B cell (primary cell): ENCODE results near the gene BMP6. TPM values are rescaled to one million over a fixed set of nuclear protein-coding genes. Genes with fewer than 3 reads are reported as not detected.
A peak's percentile ranks its signal among the peaks of the same experiment; 100 is the strongest.

Source experiments
- ATAC-seq: fragments of 200-7000 bp; cut with Tn5 transposase; one replicate; pipeline ENCODE4 v1.10.0; 2021; ENCODE audit warnings: low read depth, mild to moderate bottlenecking, moderate number of reproducible peaks, moderate library complexity
- CTCF ChIA-PET: fragments of 350-600 bp; sonication (Branson Sonifier 250); formaldehyde crosslinking; loops from one replicate; lab custom pipeline; 2021; ENCODE audit warnings: antibody characterized with exemption, inconsistent platforms; lab: Charles Lee
- POLR2A ChIA-PET: fragments of 350-600 bp; sonication (Branson Sonifier 250); formaldehyde crosslinking; loops from one replicate; lab custom pipeline; 2021; ENCODE audit warnings: antibody characterized with exemption; lab: Charles Lee
- DNase-seq: peaks from one replicate; pipeline ENCODE4 v3.0.0; 2013
- H2AFZ ChIP-seq: 2 replicates; pipeline ENCODE4 v1.6.1; 2012; ENCODE audit warnings: mild to moderate bottlenecking, low read depth, low read length; ENCODE audit not compliant: insufficient read depth, poor library complexity, severe bottlenecking
- H3K27ac ChIP-seq, 2 donors: 1 replicate in 1 of 2; 2 replicates in 1 of 2; pipeline ENCODE4 v1.5.1; 2012 to 2013; ENCODE audit warnings: low read length in 2 of 2, mild to moderate bottlenecking in 2 of 2, moderate library complexity in 1 of 2
- H3K27me3 ChIP-seq, 4 experiments: fragments of 200-600 bp in 1 of 4; sonication (generic) in 1 of 4; replicated peaks in 1 of 4; 1 replicate in 2 of 4; 2 replicates in 2 of 4; pipeline versions ENCODE4 v1.6.1 to v1.7.0; 2013 to 2016; ENCODE audit warnings: low read length in 3 of 4, mild to moderate bottlenecking in 2 of 4, mixed read lengths in 1 of 4, moderate library complexity in 1 of 4; ENCODE audit not compliant: insufficient read depth in 4 of 4, control insufficient read depth in 3 of 4; ENCODE audit errors: control extremely low read depth in 1 of 4
- H3K36me3 ChIP-seq, 2 experiments: replicated peaks in 1 of 2; 1 replicate in 1 of 2; 2 replicates in 1 of 2; pipeline versions ENCODE4 v1.6.1 to v1.7.1; 2013; ENCODE audit warnings: low read length in 1 of 2; ENCODE audit not compliant: insufficient read depth in 2 of 2, control insufficient read depth in 1 of 2; ENCODE audit errors: control extremely low read depth in 1 of 2, extremely low read depth in 1 of 2
- H3K4me1 ChIP-seq, 2 donors: fragments of 200-600 bp in 1 of 2; sonication (generic) in 1 of 2; 1 replicate in 1 of 2; 2 replicates in 1 of 2; pipeline versions ENCODE4 v1.5.1 to v1.6.1; 2013 to 2017; ENCODE audit warnings: low read length in 2 of 2; ENCODE audit not compliant: control insufficient read depth in 2 of 2, insufficient read depth in 2 of 2
- H3K4me2 ChIP-seq: replicated peaks from 2 replicates; pipeline ENCODE3; 2012; ENCODE audit warnings: mild to moderate bottlenecking, low read depth, low read length; ENCODE audit not compliant: poor library complexity, severe bottlenecking
- H3K4me3 ChIP-seq, 5 experiments: fragments of 200-600 bp in 1 of 5; sonication (generic) in 1 of 5; 1 replicate in 3 of 5; 2 replicates in 2 of 5; pipeline versions ENCODE4 v1.5.1 to v1.7.0; 2011 to 2016; ENCODE audit warnings: low read length in 4 of 5, mild to moderate bottlenecking in 4 of 5, low read depth in 2 of 5, control low read depth in 1 of 5, moderate library complexity in 1 of 5; ENCODE audit not compliant: insufficient read depth in 1 of 5; ENCODE audit errors: control extremely low read depth in 1 of 5, extremely low read depth in 1 of 5
- H3K79me2 ChIP-seq: fragments of 200-600 bp; sonication (generic); one replicate; pipeline ENCODE4 v1.6.0; 2016; ENCODE audit warnings: low read length; ENCODE audit not compliant: control insufficient read depth, insufficient read depth
- H3K9ac ChIP-seq: fragments of 200-600 bp; sonication (generic); 2 replicates; pipeline ENCODE4 v1.6.1; 2017; ENCODE audit warnings: mild to moderate bottlenecking, low read length, moderate library complexity
- H3K9me3 ChIP-seq, 3 donors: one replicate each; pipeline versions ENCODE4 v1.6.1 to v1.7.1; 2013; ENCODE audit warnings: low read length in 2 of 3; ENCODE audit not compliant: control insufficient read depth in 2 of 3, insufficient read depth in 1 of 3; ENCODE audit errors: control extremely low read depth in 1 of 3
- H4K20me1 ChIP-seq: 2 replicates; pipeline ENCODE4 v1.6.0; 2012; ENCODE audit warnings: mild to moderate bottlenecking, low read length; ENCODE audit not compliant: insufficient read depth, control insufficient read depth, poor library complexity, severe bottlenecking
- H3K27ac Mint-ChIP-seq: one replicate; pipeline ENCODE4 v1.8.0; 2021; ENCODE audit warnings: mixed read lengths
- H3K27me3 Mint-ChIP-seq: one replicate; pipeline ENCODE4 v1.8.0; 2021; ENCODE audit warnings: mixed read lengths
- H3K4me1 Mint-ChIP-seq: one replicate; pipeline ENCODE4 v1.8.0; 2021; ENCODE audit warnings: mixed read lengths
- H3K4me3 Mint-ChIP-seq: one replicate; pipeline ENCODE4 v1.8.0; 2021; ENCODE audit warnings: mixed read lengths
- H3K9me3 Mint-ChIP-seq: one replicate; pipeline ENCODE4 v1.8.0; 2022; ENCODE audit warnings: mixed read lengths; ENCODE audit not compliant: insufficient read depth
- CTCF ChIP-seq: fragments of 200-600 bp; IDR thresholded peaks from one replicate; pipeline ENCODE4 v1.8.0; 2022; ENCODE audit warnings: antibody characterized with exemption, mild to moderate bottlenecking
- EZH2 ChIP-seq: IDR thresholded peaks from 2 replicates; pipeline ENCODE4 v1.6.1; 2012; ENCODE audit warnings: borderline replicate concordance, low read depth, mild to moderate bottlenecking, moderate library complexity, low read length; ENCODE audit not compliant: insufficient read depth, poor library complexity, severe bottlenecking
- WGBS: methylation state at CpG from one replicate; pipeline ENCODE4 v1.1.5; 2013; ENCODE audit warnings: missing lambda C conversion rate; ENCODE audit not compliant: insufficient coverage; 5-methylcytosine and 5-hydroxymethylcytosine counted together
- intact Hi-C: fragments of 100-400 bp; cut with micrococcal nuclease; formaldehyde crosslinking; loops from one replicate; pipeline ENCODE4 v1.10.0; 2022
- polyA plus RNA-seq: library from polyadenylated mRNA; depleted of rRNA; stranded (reverse); fragments of >200 nt; gene quantifications from 2 replicates; pipeline ENCODE4 v1.2.3, GENCODE V29; 2012
- total RNA-seq, 2 donors: library from RNA; stranded (reverse); fragments of 120-200 nt in 1 of 2; gene quantifications; 1 replicate in 1 of 2; 2 replicates in 1 of 2; pipeline versions ENCODE4 v1.2.3 to v1.2.4, GENCODE V29; 2013 to 2022

The BMP6 gene
- total and polyA plus RNA-seq, 2 donors (not counting 1 experiment from before 2014, with no cell fraction given) = 0.43 to 2.9 TPM

GRCh38 chr6:7899101-7899888 is 173.4 kb downstream of the BMP6 start:
- Histone ChIP-seq H3K9ac (no peak overlapping the region), H3K4me2 (no peak overlapping the region), H4K20me1 (peaks cover 18% of the 10 kb centered on the region), H3K79me2 (no peaks in the 10 kb centered on the region), H3K4me3 (no peak overlapping the region), H3K27ac (no peak overlapping the region), H3K36me3 (peaks cover 1 to 96% of the 10 kb centered on the region in 2 experiments), H3K27me3 (no peaks in the 10 kb centered on the region), H2AFZ (no peak overlapping the region), H3K4me1 (peaks cover 10 to 17% of the 10 kb centered on the region in 2 donors), H3K9me3 (no peaks in the 10 kb centered on the region)
- CTCF ChIA-PET = interaction anchor here (0.8 to 2.1 kb wide), 8 partner anchors 9 to 176 kb away, joined by 3 to 16 read pairs (median 6); no protein-coding TSS in a partner anchor
- TF ChIP-seq CTCF (no peak), EZH2 (no peak)
- POLR2A ChIA-PET = no interaction called here
- peak; percentile 39 for ATAC-seq
- no peak overlapping the region for H3K4me3 Mint-ChIP-seq
- intact Hi-C loops = loop anchor here (1.0 to 5.0 kb wide), 4 partner anchors 93 to 318 kb away; no protein-coding TSS in a partner anchor
- peak overlapping the region; percentile 46 for H3K27ac Mint-ChIP-seq
- H3K9me3 Mint-ChIP-seq = no peaks in the 10 kb centered on the region
- peaks cover 33% of the 10 kb centered on the region for H3K4me1 Mint-ChIP-seq
- no peaks in the 10 kb centered on the region for H3K27me3 Mint-ChIP-seq
- peak; percentile 40 for DNase-seq
- 96% methylated on average over 3 of the region's 5 CpGs for WGBS

GRCh38 chr6:7899889-7900213 is 174.0 kb downstream of the BMP6 start:
- Histone ChIP-seq H2AFZ (no peak overlapping the region), H3K4me2 (no peak overlapping the region), H3K27ac (no peak overlapping the region), H3K4me3 (no peak overlapping the region), H3K9me3 (no peaks in the 10 kb centered on the region), H3K27me3 (no peaks in the 10 kb centered on the region), H3K36me3 (peaks cover 1 to 93% of the 10 kb centered on the region in 2 experiments), H3K79me2 (no peaks in the 10 kb centered on the region), H4K20me1 (peaks cover 20% of the 10 kb centered on the region), H3K9ac (no peak overlapping the region), H3K4me1 (peaks cover 10 to 19% of the 10 kb centered on the region in 2 donors)
- no peak for TF ChIP-seq EZH2
- TF ChIP-seq CTCF = no peak
- Mint-ChIP-seq H3K27me3 (no peaks in the 10 kb centered on the region), H3K9me3 (no peaks in the 10 kb centered on the region), H3K27ac (peak overlapping the region; percentile 32), H3K4me3 (no peak overlapping the region), H3K4me1 (peaks cover 35% of the 10 kb centered on the region)
- intact Hi-C loops = loop anchor here (1.0 to 5.0 kb wide), 4 partner anchors 92 to 317 kb away; no protein-coding TSS in a partner anchor
- POLR2A ChIA-PET = no interaction called here
- no peak for ATAC-seq
- CTCF ChIA-PET = interaction anchor here (0.8 to 2.1 kb wide), 8 partner anchors 8 to 177 kb away, joined by 3 to 16 read pairs (median 6); no protein-coding TSS in a partner anchor
- 93% methylated on average over 3 of the region's 4 CpGs for WGBS
- DNase-seq = no peak
